ENCODE data around the gene TRIO. TPM values are rescaled to one million over a fixed set of nuclear protein-coding genes. Genes with fewer than 3 reads are reported as not detected.

The TRIO gene
- total RNA-seq, 1 experiment from 2014 or later, result 136 TPM

- H3K27ac Mint-ChIP-seq (ENCODE audit: low read depth, unreplicated experiment), result no peak overlapping the region
Observed at GRCh38 chr5:14328144-14328543, 185.0 kb downstream of the TRIO start.

GRCh38 chr5:14330291-14330690, 187.1 kb downstream of the TRIO start:
- Mint-ChIP-seq H3K4me3 (ENCODE audit: unreplicated experiment) (no peak overlapping the region), H3K27ac (ENCODE audit: low read depth, unreplicated experiment) (no peak overlapping the region), H3K9me3 (ENCODE audit: unreplicated experiment) (no peaks in the 10 kb centered on the region), H3K27me3 (ENCODE audit: insufficient read depth, unreplicated experiment) (no peaks in the 10 kb centered on the region), H3K36me3 (ENCODE audit: insufficient read depth, unreplicated experiment) (peaks cover 42% of the 10 kb centered on the region), H3K4me1 (ENCODE audit: insufficient read depth, unreplicated experiment) (no peaks in the 10 kb centered on the region)
- intact Hi-C loops (cut with micrococcal nuclease), result no loop called here
- ChIA-PET CTCF (interaction anchor here (0.6 kb wide), 1 partner anchor 60 kb away, joined by 3 read pairs; no protein-coding TSS in a partner anchor), POLR2A (no interaction called here)
- no peak for TF ChIP-seq CTCF (IDR thresholded peaks at IDR 0.05; ENCODE audit: unreplicated experiment)
- no peak for DNase-seq (ENCODE audit: unreplicated experiment)
- no TSS peak for BruUV-seq (replicated peaks)

More at GRCh38 chr5:14328144-14328543, 185.0 kb downstream of the TRIO start:
- no peak for TF ChIP-seq CTCF (IDR thresholded peaks at IDR 0.05; ENCODE audit: unreplicated experiment)
- BruUV-seq (replicated peaks), result no TSS peak
- ChIA-PET POLR2A (no interaction called here), CTCF (interaction anchor here (0.5 to 2.0 kb wide), 5 partner anchors 12 to 357 kb away, joined by 3 to 9 read pairs (median 4); no protein-coding TSS in a partner anchor)
- Mint-ChIP-seq H3K27me3 (ENCODE audit: insufficient read depth, unreplicated experiment) (no peaks in the 10 kb centered on the region), H3K36me3 (ENCODE audit: insufficient read depth, unreplicated experiment) (peaks cover 31% of the 10 kb centered on the region), H3K9me3 (ENCODE audit: unreplicated experiment) (no peaks in the 10 kb centered on the region), H3K4me3 (ENCODE audit: unreplicated experiment) (no peak overlapping the region), H3K4me1 (ENCODE audit: insufficient read depth, unreplicated experiment) (no peaks in the 10 kb centered on the region)
- intact Hi-C loops (cut with micrococcal nuclease), result no loop called here
- DNase-seq (ENCODE audit: unreplicated experiment), result no peak

GRCh38 chr5:14330729-14331385, 187.7 kb downstream of the TRIO start:
- intact Hi-C loops (cut with micrococcal nuclease), result no loop called here
- CTCF ChIA-PET, result interaction anchor here (0.6 kb wide), 1 partner anchor 60 kb away, joined by 3 read pairs; no protein-coding TSS in a partner anchor
- POLR2A ChIA-PET, result no interaction called here
- no peaks in the 10 kb centered on the region for H3K27me3 Mint-ChIP-seq (ENCODE audit: insufficient read depth, unreplicated experiment)
- no peak overlapping the region for H3K4me3 Mint-ChIP-seq (ENCODE audit: unreplicated experiment)
- H3K27ac Mint-ChIP-seq (ENCODE audit: low read depth, unreplicated experiment), result no peak overlapping the region
- no peak for TF ChIP-seq CTCF (IDR thresholded peaks at IDR 0.05; ENCODE audit: unreplicated experiment)
- no TSS peak for BruUV-seq (replicated peaks)
- H3K36me3 Mint-ChIP-seq (ENCODE audit: insufficient read depth, unreplicated experiment), result peaks cover 48% of the 10 kb centered on the region
- H3K4me1 Mint-ChIP-seq (ENCODE audit: insufficient read depth, unreplicated experiment), result no peaks in the 10 kb centered on the region
- no peak for DNase-seq (ENCODE audit: unreplicated experiment)
- no peaks in the 10 kb centered on the region for H3K9me3 Mint-ChIP-seq (ENCODE audit: unreplicated experiment)

GRCh38 chr5:14331386-14331781, 188.2 kb downstream of the TRIO start:
- Mint-ChIP-seq H3K4me1 (ENCODE audit: insufficient read depth, unreplicated experiment) (no peaks in the 10 kb centered on the region), H3K4me3 (ENCODE audit: unreplicated experiment) (no peak overlapping the region), H3K27me3 (ENCODE audit: insufficient read depth, unreplicated experiment) (no peaks in the 10 kb centered on the region), H3K9me3 (ENCODE audit: unreplicated experiment) (no peaks in the 10 kb centered on the region), H3K27ac (ENCODE audit: low read depth, unreplicated experiment) (no peak overlapping the region), H3K36me3 (ENCODE audit: insufficient read depth, unreplicated experiment) (peaks cover 48% of the 10 kb centered on the region)
- POLR2A ChIA-PET, result no interaction called here
- no peak for TF ChIP-seq CTCF (IDR thresholded peaks at IDR 0.05; ENCODE audit: unreplicated experiment)
- no TSS peak for BruUV-seq (replicated peaks)
- DNase-seq (ENCODE audit: unreplicated experiment), result no peak
- intact Hi-C loops (cut with micrococcal nuclease), result no loop called here
- CTCF ChIA-PET, result no interaction called here

All from MCF 10A (cell line).